Naive thymus-derived CD4-positive, alpha-beta T cell (primary cell): Measurements from ENCODE around the gene PLCG2. TPM values are rescaled to one million over a fixed set of nuclear protein-coding genes. Genes with fewer than 3 reads are reported as not detected.

ENCODE experiments used
- ATAC-seq: fragments of 150-1000 bp; cut with Tn5 transposase; 2 replicates; pipeline ENCODE4 v1.10.0; 2021; ENCODE audit warnings: mild to moderate bottlenecking, moderate library complexity
- CTCF ChIA-PET: fragments of 350-600 bp; sonication (Branson Sonifier 250); formaldehyde crosslinking; loops from one replicate; lab custom pipeline; 2021; ENCODE audit warnings: antibody characterized with exemption; lab: Charles Lee
- POLR2A ChIA-PET: fragments of 350-600 bp; sonication (Branson Sonifier 250); formaldehyde crosslinking; loops from one replicate; lab custom pipeline; 2021; ENCODE audit warnings: antibody characterized with exemption, inconsistent platforms; lab: Charles Lee
- DNase-seq, 9 donors: peaks; one replicate each; pipeline versions ENCODE4 v3.0.0 to v3.0.0-alpha.2; 2020 to 2022; ENCODE audit warnings: mixed read lengths in 1 of 9
- H3K27ac ChIP-seq: one replicate; pipeline ENCODE4 v1.7.0; 2013; ENCODE audit warnings: mild to moderate bottlenecking, low read depth, low read length, moderate library complexity
- H3K27me3 ChIP-seq, 2 donors: one replicate each; pipeline ENCODE4 v1.7.0; 2013; ENCODE audit warnings: low read length in 2 of 2, mild to moderate bottlenecking in 2 of 2, moderate library complexity in 2 of 2; ENCODE audit not compliant: control insufficient read depth in 2 of 2, insufficient read depth in 2 of 2
- H3K36me3 ChIP-seq, 3 experiments: 1 replicate in 2 of 3; 2 replicates in 1 of 3; pipeline ENCODE4 v1.7.0; 2013; ENCODE audit warnings: low read length in 3 of 3, mild to moderate bottlenecking in 3 of 3, moderate library complexity in 1 of 3; ENCODE audit not compliant: insufficient read depth in 3 of 3, control insufficient read depth in 2 of 3
- H3K4me1 ChIP-seq, 2 donors: one replicate each; pipeline ENCODE4 v1.7.0; 2013; ENCODE audit warnings: low read length in 2 of 2, mild to moderate bottlenecking in 2 of 2, moderate library complexity in 1 of 2; ENCODE audit not compliant: control insufficient read depth in 2 of 2, insufficient read depth in 2 of 2
- H3K4me3 ChIP-seq: 2 replicates; pipeline ENCODE4 v1.7.0; 2013; ENCODE audit warnings: mild to moderate bottlenecking, low read length
- H3K9me3 ChIP-seq, 3 experiments: 1 replicate in 2 of 3; 2 replicates in 1 of 3; pipeline ENCODE4 v1.7.0; 2013; ENCODE audit warnings: low read length in 3 of 3; ENCODE audit not compliant: control insufficient read depth in 2 of 3
- H3K27ac Mint-ChIP-seq, 9 donors: one replicate each; pipeline ENCODE4 v1.8.0; 2020 to 2022; ENCODE audit warnings: mixed read lengths in 9 of 9, mild to moderate bottlenecking in 8 of 9, moderate library complexity in 5 of 9, inconsistent platforms in 2 of 9
- H3K27me3 Mint-ChIP-seq, 5 donors: one replicate each; pipeline ENCODE4 v1.8.0; 2021 to 2022; ENCODE audit warnings: mixed read lengths in 5 of 5, mild to moderate bottlenecking in 1 of 5
- H3K36me3 Mint-ChIP-seq, 5 donors: one replicate each; pipeline ENCODE4 v1.8.0; 2020 to 2022; ENCODE audit warnings: mixed read lengths in 5 of 5, mild to moderate bottlenecking in 3 of 5, inconsistent platforms in 1 of 5
- H3K4me1 Mint-ChIP-seq, 7 donors: one replicate each; pipeline ENCODE4 v1.8.0; 2020 to 2022; ENCODE audit warnings: mixed read lengths in 7 of 7, mild to moderate bottlenecking in 3 of 7, inconsistent platforms in 1 of 7
- H3K4me3 Mint-ChIP-seq, 10 donors: one replicate each; pipeline ENCODE4 v1.8.0; 2020 to 2022; ENCODE audit warnings: mild to moderate bottlenecking in 10 of 10, mixed read lengths in 10 of 10, moderate library complexity in 6 of 10, inconsistent platforms in 2 of 10
- H3K9me3 Mint-ChIP-seq, 11 donors: one replicate each; pipeline ENCODE4 v1.8.0; 2020 to 2022; ENCODE audit warnings: mixed read lengths in 11 of 11, mild to moderate bottlenecking in 4 of 11, inconsistent platforms in 1 of 11, moderate library complexity in 1 of 11
- intact Hi-C, 2 donors: fragments of 100-400 bp; cut with micrococcal nuclease; formaldehyde crosslinking; loops; one replicate each; pipeline ENCODE4 v1.15.1; 2023
- polyA plus RNA-seq, 2 donors: library from polyadenylated mRNA; unstranded; fragments of 300-500 nt; fragmentation: Illumina TruSeq; gene quantifications; one replicate each; pipeline ENCODE4 v1.2.3, GENCODE V29; 2021
- total RNA-seq, 6 experiments: library from RNA in 5 of 6; stranded (reverse) in 5 of 6; gene quantifications; 1 replicate in 5 of 6; 2 replicates in 1 of 6; pipeline ENCODE4 v1.2.3 and lab custom pipeline; 2021 to 2026

PLCG2 gene
- total and polyA plus RNA-seq, 7 experiments from 2014 or later = 0.07 to 85.8 (median 1.5) TPM

DNA sequence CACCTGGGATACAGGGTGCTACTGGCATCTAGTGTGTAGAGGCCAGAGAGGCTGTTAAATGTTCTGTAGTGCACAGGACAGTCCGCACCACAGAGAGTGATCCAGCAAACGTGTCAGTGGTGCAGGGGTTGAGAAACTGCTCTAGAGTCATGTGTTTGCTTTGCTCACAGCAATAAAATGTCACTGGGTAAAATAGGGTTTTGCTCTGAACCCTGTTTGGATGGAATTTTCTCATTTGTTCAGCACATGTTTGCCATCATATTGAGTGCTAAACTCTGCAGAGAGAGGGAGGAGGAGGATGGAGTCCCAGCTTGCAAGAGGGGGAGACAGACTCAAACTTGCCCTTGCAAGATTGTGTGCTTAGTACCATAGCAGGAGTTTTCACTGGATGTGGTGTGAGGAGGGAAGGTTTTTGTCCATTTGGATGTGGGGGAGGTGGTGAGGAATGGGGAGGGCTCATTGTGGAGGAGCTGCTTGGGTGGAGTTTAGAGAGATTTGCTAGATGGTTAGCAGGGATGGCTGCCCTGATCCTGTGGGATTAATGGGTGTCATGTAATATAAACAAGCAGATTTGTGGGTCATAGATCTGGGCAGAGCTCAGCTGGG, 11.8 kb downstream of the PLCG2 start:
- Histone ChIP-seq H3K36me3 (no peaks in the 10 kb centered on the region), H3K27ac (no peak overlapping the region), H3K9me3 (no peaks in the 10 kb centered on the region), H3K4me1 (no peaks in the 10 kb centered on the region), H3K4me3 (no peak overlapping the region), H3K27me3 (no peaks in the 10 kb centered on the region)
- Mint-ChIP-seq H3K27ac (no peak overlapping the region), H3K27me3 (peaks cover 2 to 11% (median 8%) of the 10 kb centered on the region in 5 donors), H3K36me3 (no peaks in the 10 kb centered on the region), H3K9me3 (no peaks in the 10 kb centered on the region), H3K4me3 (no peak overlapping the region), H3K4me1 (peaks cover 0 to 11% (median 0%) of the 10 kb centered on the region in 7 donors)
- POLR2A ChIA-PET = no interaction called here
- no peak for DNase-seq
- CTCF ChIA-PET = no interaction called here
- ATAC-seq = no peak
- intact Hi-C loops = no loop called here

DNA sequence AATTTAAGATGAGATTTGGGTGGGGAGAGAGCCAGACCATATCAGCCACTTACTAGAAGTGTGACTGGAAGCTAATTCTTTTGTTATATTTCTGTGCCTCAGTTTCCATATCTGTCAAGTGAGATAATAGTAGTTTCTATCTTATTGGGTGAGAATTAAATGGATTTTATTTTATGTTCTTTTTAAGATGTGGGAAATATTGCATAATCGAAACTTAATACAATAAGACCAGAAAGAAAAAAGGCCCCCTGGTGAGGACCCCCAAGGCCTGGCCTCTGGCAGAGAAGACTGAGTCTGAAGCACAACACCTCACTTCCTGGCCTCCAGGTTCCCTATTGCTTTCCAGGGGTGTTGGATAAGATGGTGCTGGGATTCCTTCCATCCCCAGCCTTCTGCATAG, 13.7 kb downstream of the PLCG2 start:
- H3K4me1 ChIP-seq = peaks cover 0 to 4% of the 10 kb centered on the region in 2 donors
- ChIA-PET POLR2A (no interaction called here), CTCF (no interaction called here)
- H3K27ac Mint-ChIP-seq = no peak overlapping the region
- no peak overlapping the region for H3K4me3 ChIP-seq
- H3K4me1 Mint-ChIP-seq = peaks cover 0 to 24% (median 0%) of the 10 kb centered on the region in 7 donors
- no peaks in the 10 kb centered on the region for H3K36me3 Mint-ChIP-seq
- intact Hi-C loops = no loop called here
- ATAC-seq (no peak), DNase-seq (no peak)
- H3K27me3 ChIP-seq = no peaks in the 10 kb centered on the region
- peaks cover 0 to 9% (median 7%) of the 10 kb centered on the region in 5 donors for H3K27me3 Mint-ChIP-seq
- no peak overlapping the region for H3K4me3 Mint-ChIP-seq
- H3K36me3 ChIP-seq = no peaks in the 10 kb centered on the region
- H3K9me3 ChIP-seq = no peaks in the 10 kb centered on the region
- H3K27ac ChIP-seq = no peak overlapping the region
- no peaks in the 10 kb centered on the region for H3K9me3 Mint-ChIP-seq

DNA sequence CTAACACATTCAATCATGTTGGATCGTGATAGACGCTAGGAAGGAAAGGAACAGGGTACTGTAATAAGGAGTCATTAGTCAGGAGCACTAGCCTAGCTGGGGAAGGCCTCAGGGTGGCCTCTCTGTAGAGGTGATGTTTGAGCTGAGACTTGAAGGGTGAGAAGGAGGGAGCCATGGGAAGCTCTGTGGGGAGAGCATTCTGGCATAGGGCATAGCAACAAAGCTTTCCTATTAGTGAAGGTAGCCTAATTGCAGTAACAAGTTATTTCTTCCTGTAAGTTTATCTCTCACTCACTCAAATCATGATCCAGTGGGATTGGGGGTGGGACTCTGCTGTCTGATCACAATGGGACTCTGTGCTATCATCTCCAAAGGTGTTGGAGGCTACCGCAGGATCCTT, 16.1 kb downstream of the PLCG2 start:
- no peak for DNase-seq
- no peak for ATAC-seq
- Histone ChIP-seq H3K9me3 (no peaks in the 10 kb centered on the region), H3K36me3 (no peaks in the 10 kb centered on the region), H3K4me1 (peaks cover 0 to 16% of the 10 kb centered on the region in 2 donors), H3K27ac (no peak overlapping the region), H3K27me3 (no peaks in the 10 kb centered on the region), H3K4me3 (no peak overlapping the region)
- CTCF ChIA-PET = no interaction called here
- POLR2A ChIA-PET = no interaction called here
- Mint-ChIP-seq H3K9me3 (no peaks in the 10 kb centered on the region), H3K36me3 (no peaks in the 10 kb centered on the region), H3K27me3 (peaks cover 0 to 5% (median 2%) of the 10 kb centered on the region in 5 donors), H3K27ac (no peak overlapping the region), H3K4me1 (peaks cover 0 to 30% (median 10%) of the 10 kb centered on the region in 7 donors), H3K4me3 (no peak overlapping the region)
- intact Hi-C loops = no loop called here

DNA sequence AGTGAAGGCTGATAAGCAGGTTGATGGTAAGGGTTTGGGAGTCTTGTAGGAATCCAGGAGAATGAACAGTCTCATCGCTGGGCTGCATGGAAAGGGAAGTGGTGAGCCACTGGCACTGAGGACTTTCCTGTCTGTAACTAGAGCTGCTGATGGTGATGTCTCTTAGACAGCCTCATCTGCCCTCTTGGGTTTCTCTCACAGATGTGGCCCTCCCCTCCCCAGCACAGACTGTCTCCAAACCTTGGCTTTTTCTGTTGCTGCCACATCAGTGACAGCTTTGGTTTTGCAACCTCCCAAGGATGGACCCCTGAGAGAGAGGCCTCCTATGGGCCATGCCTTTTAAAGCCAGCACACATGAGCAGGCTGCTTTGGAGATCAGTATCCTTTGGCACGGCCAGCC, 16.9 kb downstream of the PLCG2 start:
- Mint-ChIP-seq H3K4me3 (no peak overlapping the region), H3K9me3 (no peaks in the 10 kb centered on the region), H3K27ac (no peak overlapping the region), H3K36me3 (no peaks in the 10 kb centered on the region), H3K27me3 (peaks cover 0 to 3% (median 2%) of the 10 kb centered on the region in 5 donors), H3K4me1 (peaks cover 0 to 24% (median 10%) of the 10 kb centered on the region in 7 donors)
- ChIA-PET POLR2A (no interaction called here), CTCF (no interaction called here)
- DNase-seq (no peak), ATAC-seq (peak; percentile 36)
- no peaks in the 10 kb centered on the region for H3K27me3 ChIP-seq
- no peaks in the 10 kb centered on the region for H3K36me3 ChIP-seq
- H3K4me3 ChIP-seq = no peak overlapping the region
- H3K4me1 ChIP-seq = peaks cover 0 to 16% of the 10 kb centered on the region in 2 donors
- H3K27ac ChIP-seq = no peak overlapping the region
- intact Hi-C loops = no loop called here
- H3K9me3 ChIP-seq = no peaks in the 10 kb centered on the region

DNA sequence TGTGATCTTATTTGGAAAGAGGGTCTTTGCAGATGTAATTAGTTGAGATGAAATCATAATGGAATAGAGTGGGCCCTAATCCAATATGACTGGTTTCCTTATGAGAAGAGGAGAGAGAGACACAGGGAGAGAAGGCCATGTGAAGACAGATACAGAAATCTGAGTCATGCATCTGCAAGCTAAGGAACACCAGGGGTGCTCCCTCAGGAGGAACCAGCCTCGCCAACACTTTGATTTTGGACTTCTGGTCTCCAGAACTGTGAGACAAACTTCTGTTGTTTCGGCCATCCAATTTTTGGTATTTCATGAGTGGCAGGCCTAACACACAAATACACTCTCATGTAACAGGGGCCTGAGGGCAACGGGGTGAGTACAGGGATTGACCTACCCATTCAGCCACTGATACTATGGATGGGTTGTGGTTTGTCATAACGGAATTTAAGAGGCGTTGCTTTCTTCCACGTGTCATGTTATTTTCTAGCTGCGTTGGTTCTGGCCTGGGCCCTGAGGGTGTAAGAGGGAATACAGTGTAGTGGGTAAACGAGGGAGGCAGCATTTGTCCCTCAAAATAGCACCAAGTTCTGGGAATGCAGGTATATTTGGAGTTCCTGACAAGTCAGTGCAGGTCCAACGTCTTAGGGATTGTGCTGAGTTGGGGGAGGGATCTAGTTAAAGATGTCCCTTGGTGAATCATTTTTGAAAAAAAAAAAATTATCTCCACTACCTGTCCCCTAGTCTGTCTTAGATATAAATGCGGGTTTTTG, 17.7 kb downstream of the PLCG2 start:
- ChIA-PET CTCF (no interaction called here), POLR2A (no interaction called here)
- DNase-seq = no peak
- Mint-ChIP-seq H3K4me1 (peaks cover 0 to 24% (median 10%) of the 10 kb centered on the region in 7 donors), H3K4me3 (no peak overlapping the region), H3K9me3 (no peaks in the 10 kb centered on the region), H3K36me3 (no peaks in the 10 kb centered on the region), H3K27ac (no peak overlapping the region), H3K27me3 (peaks cover 0 to 3% (median 0%) of the 10 kb centered on the region in 5 donors)
- no peaks in the 10 kb centered on the region for H3K27me3 ChIP-seq
- ATAC-seq = no peak
- H3K4me3 ChIP-seq = no peak overlapping the region
- intact Hi-C loops = no loop called here
- H3K9me3 ChIP-seq = no peaks in the 10 kb centered on the region
- H3K4me1 ChIP-seq = peaks cover 0 to 16% of the 10 kb centered on the region in 2 donors
- no peak overlapping the region for H3K27ac ChIP-seq
- H3K36me3 ChIP-seq = no peaks in the 10 kb centered on the region

DNA sequence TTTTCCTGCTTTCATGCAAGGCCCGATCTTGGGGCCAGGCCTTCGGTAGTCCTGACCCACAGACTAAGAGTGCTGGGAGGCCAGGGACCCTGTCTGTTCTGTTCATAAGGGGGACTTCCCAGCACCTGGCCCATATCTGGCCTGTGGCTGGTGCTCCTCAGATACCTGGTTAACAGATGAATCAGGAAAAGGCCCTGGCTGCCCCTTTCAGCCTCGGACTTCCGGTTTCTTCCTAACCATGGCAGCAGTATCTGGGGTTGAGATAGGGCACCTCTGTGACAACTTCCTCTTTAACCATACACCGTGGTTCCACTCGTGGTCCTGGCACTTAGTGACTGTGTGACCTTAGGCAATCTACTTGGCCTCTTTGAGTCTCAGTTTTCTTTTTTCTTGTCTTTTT, 18.4 kb downstream of the PLCG2 start:
- Mint-ChIP-seq H3K9me3 (no peaks in the 10 kb centered on the region), H3K4me3 (no peak overlapping the region), H3K4me1 (peaks cover 0 to 24% (median 10%) of the 10 kb centered on the region in 7 donors), H3K36me3 (no peaks in the 10 kb centered on the region), H3K27me3 (peaks cover 0 to 3% (median 0%) of the 10 kb centered on the region in 5 donors), H3K27ac (peak overlapping the region in 1 of 9 donors; percentile 90)
- H3K36me3 ChIP-seq = no peaks in the 10 kb centered on the region
- no peak overlapping the region for H3K27ac ChIP-seq
- ChIA-PET CTCF (no interaction called here), POLR2A (no interaction called here)
- DNase-seq (no peak), ATAC-seq (peak; percentile 84)
- peaks cover 0 to 16% of the 10 kb centered on the region in 2 donors for H3K4me1 ChIP-seq
- no peaks in the 10 kb centered on the region for H3K9me3 ChIP-seq
- intact Hi-C loops = no loop called here
- H3K27me3 ChIP-seq = no peaks in the 10 kb centered on the region
- no peak overlapping the region for H3K4me3 ChIP-seq
